ENCODE results near the gene TAB2. TPM values are rescaled to one million over a fixed set of nuclear protein-coding genes. Genes with fewer than 3 reads are reported as not detected.

The TAB2 gene
- total and polyA plus RNA-seq, 2 experiments from 2014 or later: 19.8 to 59.2 TPM

- Histone ChIP-seq H3K4me3 (no peak overlapping the region), H3K79me2 (replicated peaks; ENCODE audit: insufficient read depth) (no peaks in the 10 kb centered on the region), H3K27ac (ENCODE audit: low read depth) (no peak overlapping the region), H4K20me1 (replicated peaks; ENCODE audit: insufficient read depth) (no peaks in the 10 kb centered on the region), H3K4me1 (ENCODE audit: insufficient read depth) (no peaks in the 10 kb centered on the region), H3K36me3 (ENCODE audit: insufficient read depth) (no peaks in the 10 kb centered on the region), H3F3A (replicated peaks; ENCODE audit: low read depth) (no peaks in the 10 kb centered on the region), H3K27me3 (ENCODE audit: insufficient read depth) (no peaks in the 10 kb centered on the region), H3K4me2 (no peak overlapping the region), H2AFZ (peak overlapping the region; percentile 80), H3K9me2 (ENCODE audit: insufficient read depth) (no peaks in the 10 kb centered on the region)
- peak; percentile 44; the same call in 2 of the 3 replicates for ATAC-seq
- Mint-ChIP-seq H3K36me3 (ENCODE audit: low read depth) (no peaks in the 10 kb centered on the region), H3K4me1 (peaks cover 11% of the 10 kb centered on the region), H3K27me3 (ENCODE audit: insufficient read depth, low read depth, poor library complexity) (peaks cover 9% of the 10 kb centered on the region), H3K4me3 (no peak overlapping the region), H3K27ac (no peak overlapping the region), H3K9me3 (no peaks in the 10 kb centered on the region)
- no peak for DNase-seq (ENCODE audit: low spot score)
- no peak for TF ChIP-seq JUNB (IDR thresholded peaks at IDR 0.05; ENCODE audit: unreplicated experiment)
- no peak for TF ChIP-seq REST (IDR thresholded peaks at IDR 0.05; ENCODE audit: unreplicated experiment)
- TF ChIP-seq ZNF462 (CRISPR knock-in tag; IDR thresholded peaks at IDR 0.05): no peak
- TF ChIP-seq EZH2phosphoT487 (IDR thresholded peaks at IDR 0.05; ENCODE audit: unreplicated experiment): no peak
- TF ChIP-seq CREB1 (CRISPR knock-in tag; IDR thresholded peaks at IDR 0.05; ENCODE audit: low read depth): no peak
- no peak for TF ChIP-seq STAT1 (IDR thresholded peaks at IDR 0.05; ENCODE audit: unreplicated experiment)
- TF ChIP-seq CTCF (conservative IDR thresholded peaks at IDR 0.05; ENCODE audit: low read depth in 2 of 2): no peak
Observed at GRCh38 chr6:149440735-149441671, 123.5 kb downstream of the TAB2 start.
